Esophagus muscularis mucosa (tissue), 4 donors: Measurements from ENCODE around the gene DBNDD2.

Source experiments
- CTCF ChIP-seq, 3 experiments: fragments of 200-600 bp in 2 of 3; fragments of 450-650 bp in 1 of 3; sonication (generic) in 2 of 3; IDR thresholded peaks; one replicate each; pipeline ENCODE4 v1.5.1; 2017 to 2019; ENCODE audit warnings: antibody characterized with exemption in 3 of 3, mild to moderate bottlenecking in 2 of 3, moderate library complexity in 1 of 3
- EP300 ChIP-seq: sonication (generic); formaldehyde crosslinking; IDR thresholded peaks from one replicate; pipeline ENCODE4 v1.6.1; 2017; ENCODE audit warnings: antibody characterized with exemption
- POLR2A ChIP-seq: fragments of 450-650 bp; IDR thresholded peaks from one replicate; pipeline ENCODE4 v1.6.1; 2017; ENCODE audit warnings: antibody characterized with exemption, moderate library complexity, mild to moderate bottlenecking, low read depth

DNA sequence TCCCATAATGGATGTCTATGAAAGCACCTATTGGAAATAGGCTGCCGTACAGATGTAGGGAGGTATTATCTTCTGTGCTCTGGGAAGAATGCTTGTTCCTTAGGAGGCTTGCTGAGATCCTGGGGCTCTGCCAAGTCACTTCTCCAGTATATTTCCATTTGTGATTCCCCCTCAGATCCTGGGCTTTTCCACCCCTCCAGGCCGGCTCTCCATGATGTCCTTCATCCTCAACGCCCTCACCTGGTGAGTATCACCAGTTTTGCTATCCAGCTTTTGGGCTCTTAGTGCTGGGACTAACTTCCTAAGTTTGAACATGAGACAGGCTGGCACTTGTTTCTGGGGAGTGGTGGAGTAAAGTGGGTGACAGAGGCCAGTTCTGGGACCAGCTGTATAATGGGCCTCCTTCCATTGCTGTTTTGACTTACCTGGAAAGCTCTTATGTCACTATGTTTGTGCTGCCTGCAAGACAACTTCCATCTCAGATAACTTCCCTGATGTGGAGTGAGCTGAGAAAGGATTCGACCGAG, 42.6 kb upstream of the DBNDD2 start:
- TF ChIP-seq CTCF (IDR thresholded peaks at IDR 0.05) (no peak), POLR2A (no peak), EP300 (no peak)
